ENCODE results near the gene PDK2.

DNA sequence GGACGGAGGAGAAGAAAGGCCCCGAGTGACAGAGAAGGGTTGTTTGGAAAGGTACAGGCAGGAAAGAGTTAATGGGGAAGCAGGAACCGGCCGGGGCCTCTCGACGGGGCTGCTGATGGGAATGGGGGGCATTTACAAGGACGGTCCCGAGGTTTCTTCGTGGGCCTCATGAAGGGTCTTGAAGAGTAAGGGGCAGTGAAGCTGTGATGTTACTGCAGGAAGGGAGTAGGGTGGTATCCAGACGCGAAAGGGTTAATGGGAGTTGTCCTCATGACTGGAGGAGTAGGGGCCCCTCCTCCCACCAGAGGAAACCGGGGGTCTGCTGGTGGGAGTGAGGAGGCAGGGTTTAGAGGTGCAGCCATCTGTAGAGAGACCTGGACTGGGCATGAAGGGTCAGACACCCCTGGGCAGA is 481 bp downstream of the PDK2 start:
- TF ChIP-seq HCFC1 (IDR thresholded peaks at IDR 0.05; ENCODE audit: low read depth, low read length) (no peak), POLR2A (conservative IDR thresholded peaks at IDR 0.05) (no peak), PML (IDR thresholded peaks at IDR 0.05; ENCODE audit: low read length) (no peak), RFX5 (IDR thresholded peaks at IDR 0.05; ENCODE audit: low read depth, low read length) (no peak), ZNF79 (CRISPR knock-in tag; IDR thresholded peaks at IDR 0.05; ENCODE audit: low read depth) (no peak), ZNF239 (CRISPR knock-in tag; IDR thresholded peaks at IDR 0.05) (no peak), ZNF766 (CRISPR knock-in tag; conservative IDR thresholded peaks at IDR 0.05) (no peak), PYGO2 (tag; IDR thresholded peaks at IDR 0.05) (no peak)
- TF ChIP-seq, protein P1, sequence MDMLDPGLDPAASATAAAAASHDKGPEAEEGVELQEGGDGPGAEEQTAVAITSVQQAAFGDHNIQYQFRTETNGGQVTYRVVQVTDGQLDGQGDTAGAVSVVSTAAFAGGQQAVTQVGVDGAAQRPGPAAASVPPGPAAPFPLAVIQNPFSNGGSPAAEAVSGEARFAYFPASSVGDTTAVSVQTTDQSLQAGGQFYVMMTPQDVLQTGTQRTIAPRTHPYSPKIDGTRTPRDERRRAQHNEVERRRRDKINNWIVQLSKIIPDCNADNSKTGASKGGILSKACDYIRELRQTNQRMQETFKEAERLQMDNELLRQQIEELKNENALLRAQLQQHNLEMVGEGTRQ (CRISPR knock-in tag; IDR thresholded peaks at IDR 0.05), result no peak
- TF ChIP-seq, protein P2, sequence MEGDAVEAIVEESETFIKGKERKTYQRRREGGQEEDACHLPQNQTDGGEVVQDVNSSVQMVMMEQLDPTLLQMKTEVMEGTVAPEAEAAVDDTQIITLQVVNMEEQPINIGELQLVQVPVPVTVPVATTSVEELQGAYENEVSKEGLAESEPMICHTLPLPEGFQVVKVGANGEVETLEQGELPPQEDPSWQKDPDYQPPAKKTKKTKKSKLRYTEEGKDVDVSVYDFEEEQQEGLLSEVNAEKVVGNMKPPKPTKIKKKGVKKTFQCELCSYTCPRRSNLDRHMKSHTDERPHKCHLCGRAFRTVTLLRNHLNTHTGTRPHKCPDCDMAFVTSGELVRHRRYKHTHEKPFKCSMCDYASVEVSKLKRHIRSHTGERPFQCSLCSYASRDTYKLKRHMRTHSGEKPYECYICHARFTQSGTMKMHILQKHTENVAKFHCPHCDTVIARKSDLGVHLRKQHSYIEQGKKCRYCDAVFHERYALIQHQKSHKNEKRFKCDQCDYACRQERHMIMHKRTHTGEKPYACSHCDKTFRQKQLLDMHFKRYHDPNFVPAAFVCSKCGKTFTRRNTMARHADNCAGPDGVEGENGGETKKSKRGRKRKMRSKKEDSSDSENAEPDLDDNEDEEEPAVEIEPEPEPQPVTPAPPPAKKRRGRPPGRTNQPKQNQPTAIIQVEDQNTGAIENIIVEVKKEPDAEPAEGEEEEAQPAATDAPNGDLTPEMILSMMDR (IDR thresholded peaks at IDR 0.05 in 2 of 3, conservative IDR thresholded peaks at IDR 0.05 in 1 of 3; ENCODE audit: insufficient read depth in 2 of 3, low read depth in 1 of 3, low read length in 3 of 3), result no peak
- TF ChIP-seq, protein P3, sequence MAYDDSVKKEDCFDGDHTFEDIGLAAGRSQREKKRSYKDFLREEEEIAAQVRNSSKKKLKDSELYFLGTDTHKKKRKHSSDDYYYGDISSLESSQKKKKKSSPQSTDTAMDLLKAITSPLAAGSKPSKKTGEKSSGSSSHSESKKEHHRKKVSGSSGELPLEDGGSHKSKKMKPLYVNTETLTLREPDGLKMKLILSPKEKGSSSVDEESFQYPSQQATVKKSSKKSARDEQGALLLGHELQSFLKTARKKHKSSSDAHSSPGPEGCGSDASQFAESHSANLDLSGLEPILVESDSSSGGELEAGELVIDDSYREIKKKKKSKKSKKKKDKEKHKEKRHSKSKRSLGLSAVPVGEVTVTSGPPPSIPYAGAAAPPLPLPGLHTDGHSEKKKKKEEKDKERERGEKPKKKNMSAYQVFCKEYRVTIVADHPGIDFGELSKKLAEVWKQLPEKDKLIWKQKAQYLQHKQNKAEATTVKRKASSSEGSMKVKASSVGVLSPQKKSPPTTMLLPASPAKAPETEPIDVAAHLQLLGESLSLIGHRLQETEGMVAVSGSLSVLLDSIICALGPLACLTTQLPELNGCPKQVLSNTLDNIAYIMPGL (CRISPR knock-in tag; IDR thresholded peaks at IDR 0.05), result no peak

All from K562 (cell line).